Stimulated activated CD4-positive, alpha-beta T cell treated with anti-CD3 and anti-CD28 coated beads, Interleukin-12 subunit alpha, Interleukin-12 subunit beta, amount 100 ng/mL, for 24 hours (primary cell): Measurements from ENCODE around the gene ZNF524.

Source experiments
- DNase-seq, 2 experiments: peaks; one replicate each; pipeline ENCODE4 v3.0.0-alpha.2; 2020; ENCODE audit warnings: low read depth in 2 of 2

Gene ZNF524

DNA sequence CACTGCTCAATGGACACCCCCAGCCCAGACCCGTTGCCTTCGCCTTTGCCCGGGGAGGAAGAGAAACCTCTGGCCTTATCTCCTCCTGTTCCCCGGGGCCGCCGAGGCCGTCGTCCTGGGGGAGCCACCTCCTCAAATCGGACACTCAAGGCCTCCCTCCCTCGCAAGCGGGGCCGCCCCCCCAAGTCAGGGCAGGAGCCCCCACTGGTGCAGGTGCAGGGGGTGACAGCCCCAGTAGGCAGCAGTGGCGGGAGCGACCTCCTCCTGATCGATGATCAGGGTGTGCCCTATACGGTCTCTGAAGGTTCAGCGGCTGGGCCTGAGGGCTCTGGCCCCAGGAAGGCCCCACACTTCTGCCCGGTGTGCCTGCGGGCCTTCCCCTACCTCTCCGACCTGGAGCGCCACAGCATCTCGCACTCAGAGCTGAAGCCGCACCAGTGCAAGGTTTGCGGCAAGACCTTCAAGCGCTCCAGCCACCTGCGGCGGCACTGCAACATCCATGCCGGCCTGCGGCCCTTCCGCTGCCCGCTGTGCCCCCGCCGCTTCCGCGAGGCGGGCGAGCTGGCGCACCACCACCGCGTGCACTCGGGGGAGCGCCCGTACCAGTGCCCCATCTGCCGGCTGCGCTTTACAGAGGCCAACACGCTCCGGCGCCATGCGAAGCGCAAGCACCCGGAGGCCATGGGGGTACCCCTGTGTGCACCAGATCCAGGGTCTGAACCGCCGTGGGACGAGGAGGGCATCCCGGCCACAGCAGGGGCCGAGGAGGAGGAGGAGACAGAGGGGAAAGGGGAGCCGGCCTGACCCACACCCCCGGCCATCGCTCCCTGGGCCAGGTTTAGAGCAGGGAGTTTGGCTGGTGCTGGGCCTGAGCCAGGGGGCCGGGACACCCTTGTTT, 2.3 kb downstream of the ZNF524 start:
- DNase-seq, result no peak

DNA sequence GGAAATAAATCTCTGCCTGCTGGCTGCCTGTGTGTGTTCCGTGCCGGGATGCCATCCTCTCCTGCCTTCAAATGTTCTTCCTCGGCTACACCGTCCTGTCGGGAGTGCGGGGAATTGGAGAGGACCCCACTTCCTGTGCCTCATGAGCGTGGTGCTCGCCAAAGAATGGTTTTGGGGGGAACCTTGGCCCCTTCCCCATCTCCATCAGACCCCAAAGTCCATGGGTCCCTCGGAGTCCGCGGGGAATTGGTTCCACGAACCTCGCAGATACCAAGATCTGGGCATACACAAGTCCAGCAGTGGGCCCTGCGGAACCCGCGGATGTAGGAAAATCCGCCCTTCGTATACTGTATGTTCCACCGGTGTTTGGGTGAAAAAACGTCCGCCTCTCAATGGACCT, 3.0 kb downstream of the ZNF524 start:
- no peak for DNase-seq

DNA sequence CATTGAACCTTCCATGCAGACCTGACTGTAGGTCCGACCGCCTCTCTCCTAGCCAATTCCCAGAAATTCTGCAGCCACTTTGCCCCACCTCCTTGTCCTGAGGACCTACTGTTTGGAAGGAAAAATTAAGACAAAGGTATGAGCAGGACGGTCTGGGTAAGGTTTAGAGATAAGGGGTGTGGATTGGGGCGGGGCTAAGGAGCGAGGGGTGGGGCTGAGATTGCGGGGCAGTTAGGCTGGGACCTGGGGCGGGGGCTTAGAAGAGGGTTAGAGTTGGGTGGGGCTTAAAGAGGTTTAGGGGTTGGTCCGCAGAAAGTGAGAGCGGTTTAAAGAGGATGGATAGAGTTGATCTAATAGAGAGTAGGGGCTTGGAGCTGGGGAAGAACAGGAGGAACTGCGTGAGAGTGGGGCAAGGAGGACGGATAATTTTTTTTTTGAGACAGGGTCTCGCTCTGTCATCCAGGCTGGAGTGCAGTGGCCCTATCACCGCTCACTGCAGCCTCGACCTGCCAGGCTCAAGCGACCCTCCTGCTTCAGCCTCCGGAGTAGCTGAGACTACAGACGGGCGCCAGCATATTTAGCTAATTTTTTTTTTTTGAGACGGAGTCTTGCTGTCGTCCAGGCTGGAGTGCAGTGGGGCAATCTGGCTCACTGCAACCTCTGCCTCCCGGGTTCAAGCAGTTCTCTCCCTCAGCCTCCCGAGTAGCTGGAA, 3.6 kb downstream of the ZNF524 start:
- no peak for DNase-seq

DNA sequence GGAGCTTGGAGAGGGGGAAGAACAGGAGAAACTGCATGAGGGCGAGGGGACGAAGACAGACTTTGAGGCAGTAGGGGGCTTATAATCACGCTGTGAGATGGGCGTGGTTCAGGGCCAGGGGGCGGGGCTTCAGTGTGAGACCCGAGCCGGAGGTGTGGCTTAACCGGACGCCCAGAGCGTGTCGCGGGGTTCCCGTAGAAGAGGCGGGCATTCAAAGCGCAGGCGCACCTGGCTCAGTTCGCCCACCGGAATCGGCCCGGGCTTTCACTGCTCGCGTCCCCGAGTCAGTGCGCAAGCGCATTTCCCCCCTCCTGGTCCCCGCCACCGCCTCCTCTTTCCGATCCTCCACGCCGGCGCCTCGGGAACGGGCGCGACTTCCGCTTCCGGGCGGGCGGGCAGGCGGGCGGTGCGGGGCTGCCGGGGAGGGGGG, 5.1 kb downstream of the ZNF524 start:
- peak; percentile 98 for DNase-seq

DNA sequence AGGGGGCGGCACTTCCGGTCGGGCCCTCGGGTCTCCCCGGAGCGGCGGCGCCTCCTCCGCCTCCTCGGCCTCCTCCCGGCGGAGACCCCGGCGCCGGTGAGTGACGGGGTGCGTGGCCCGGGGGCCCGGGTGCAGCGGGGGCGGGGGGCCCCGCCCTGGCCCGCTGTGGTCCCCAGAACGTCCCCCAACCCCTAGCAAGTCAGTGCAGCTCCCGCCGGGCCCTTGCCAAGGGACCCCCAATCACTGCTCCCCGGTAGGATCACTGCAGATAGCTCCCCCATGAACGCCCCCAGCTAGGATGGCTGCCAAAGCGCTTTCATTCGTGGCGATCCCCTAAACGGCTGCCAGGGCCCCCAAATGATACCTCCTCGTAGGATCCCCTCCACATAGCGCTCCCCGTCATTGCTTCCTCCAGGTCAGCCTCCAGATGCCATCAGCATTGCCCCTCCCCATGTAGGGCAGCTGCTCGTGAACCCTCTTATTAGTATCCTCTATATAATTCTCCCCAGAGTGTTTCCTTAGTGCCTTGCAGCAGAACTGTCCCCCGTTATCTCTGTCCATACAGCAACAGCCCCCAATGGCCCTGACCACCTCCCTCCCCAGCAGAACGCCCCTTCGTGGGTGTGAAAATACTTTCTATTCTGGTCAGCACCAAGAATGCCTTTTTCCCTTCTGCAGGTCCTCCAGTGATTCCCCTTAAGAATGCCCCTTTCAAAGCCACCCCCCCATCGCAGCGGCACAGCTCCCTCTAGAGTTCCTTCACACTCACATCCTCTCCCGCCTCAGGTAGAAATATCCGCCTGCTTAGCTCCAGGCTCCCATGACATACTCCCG, 5.8 kb downstream of the ZNF524 start, which contains the start of gene ZNF865:
TSS of gene ZNF865 (plus strand) at position 11 of the 834 bp plus-strand sequence. CDS start 7,972 bp downstream, outside the sequence.
- DNase-seq, result peak in 1 of 2 experiments; percentile 70

DNA sequence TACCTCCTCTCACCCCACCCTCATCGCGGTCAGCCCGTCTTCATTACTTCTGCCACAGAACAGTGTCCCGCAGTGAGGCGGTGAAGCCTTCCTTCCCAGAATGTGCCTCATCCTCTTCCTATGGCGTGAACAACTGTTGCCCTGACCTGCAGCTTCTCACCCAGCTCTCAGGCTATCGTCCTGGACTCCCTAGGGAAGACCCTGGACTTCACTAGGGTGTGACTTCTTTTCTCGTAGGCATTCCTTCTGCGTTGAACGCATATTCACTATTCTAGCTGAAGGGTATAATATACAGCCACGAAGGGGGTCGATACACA, 6.3 kb downstream of the ZNF524 start:
- DNase-seq, result no peak

DNA sequence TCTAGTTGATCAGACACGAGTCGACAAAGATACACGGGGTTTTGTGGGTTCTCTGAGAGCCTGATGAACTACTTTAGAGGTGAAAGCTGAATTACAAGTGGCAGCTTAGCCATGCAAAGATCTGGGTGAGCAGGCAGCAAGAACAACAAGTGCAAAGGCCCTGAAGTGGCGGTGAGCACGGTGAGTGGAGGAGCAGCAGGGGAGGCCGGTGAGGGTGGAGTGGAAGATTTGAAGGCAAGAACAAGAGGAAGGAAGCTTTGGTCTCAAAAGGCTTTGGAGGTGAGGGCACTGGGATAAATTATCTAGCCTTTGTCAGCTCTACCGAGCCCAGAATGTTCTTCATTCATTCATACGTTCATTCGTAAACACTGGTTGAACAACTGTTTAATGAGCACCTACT, 6.7 kb downstream of the ZNF524 start:
- DNase-seq, result no peak

DNA sequence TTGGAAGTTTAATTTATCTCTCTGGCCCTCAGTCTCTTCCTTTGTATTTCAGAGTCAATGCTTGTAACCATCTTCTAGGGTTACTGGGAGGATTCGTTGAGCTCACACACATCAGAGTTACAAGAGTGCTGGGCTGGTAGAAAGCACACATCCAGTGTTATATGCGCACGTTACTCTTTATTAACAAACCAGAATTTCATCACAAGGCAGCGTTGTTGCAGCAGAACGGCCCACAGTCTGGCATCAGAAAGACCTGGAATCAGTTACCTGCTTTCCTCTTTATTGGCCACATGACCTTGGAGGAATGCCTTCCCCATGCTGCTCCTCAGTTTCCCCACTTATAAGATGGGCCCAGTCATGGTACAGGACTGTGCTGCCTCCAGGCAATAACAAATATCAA, 9.2 kb downstream of the ZNF524 start:
- no peak for DNase-seq

DNA sequence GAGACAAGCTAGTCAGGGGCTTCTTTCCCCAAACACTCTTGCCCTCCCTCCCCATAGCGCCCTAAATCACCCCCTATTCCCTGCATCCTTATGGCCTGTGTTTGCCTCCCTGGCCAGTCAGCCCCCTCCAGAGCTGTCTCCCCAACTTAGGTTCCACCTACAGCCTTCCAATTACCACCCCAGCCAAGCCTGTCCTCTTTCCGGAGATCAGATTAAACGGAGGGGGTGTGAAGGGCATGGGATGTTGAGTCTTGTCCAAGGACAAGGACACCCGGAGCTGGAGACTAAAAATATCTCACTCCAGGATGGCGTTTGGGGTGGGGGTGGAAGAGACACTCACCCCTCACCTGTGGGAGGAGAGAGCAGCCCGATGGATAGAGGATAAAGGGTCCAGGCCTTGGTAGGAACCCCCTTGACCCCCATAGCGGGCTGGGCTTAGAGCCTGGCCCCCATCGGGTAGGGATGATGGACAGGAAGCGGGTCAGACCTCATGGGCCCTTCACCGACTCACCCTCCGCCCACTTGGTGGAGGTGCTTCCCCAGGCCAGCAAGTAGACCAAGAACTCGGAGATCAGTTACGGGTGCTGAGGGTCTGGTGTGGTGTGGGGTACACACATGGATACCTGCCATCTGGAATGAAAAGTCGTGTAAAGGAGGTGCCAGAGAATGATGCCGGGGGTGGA, 11.4 kb downstream of the ZNF524 start:
- no peak for DNase-seq

DNA sequence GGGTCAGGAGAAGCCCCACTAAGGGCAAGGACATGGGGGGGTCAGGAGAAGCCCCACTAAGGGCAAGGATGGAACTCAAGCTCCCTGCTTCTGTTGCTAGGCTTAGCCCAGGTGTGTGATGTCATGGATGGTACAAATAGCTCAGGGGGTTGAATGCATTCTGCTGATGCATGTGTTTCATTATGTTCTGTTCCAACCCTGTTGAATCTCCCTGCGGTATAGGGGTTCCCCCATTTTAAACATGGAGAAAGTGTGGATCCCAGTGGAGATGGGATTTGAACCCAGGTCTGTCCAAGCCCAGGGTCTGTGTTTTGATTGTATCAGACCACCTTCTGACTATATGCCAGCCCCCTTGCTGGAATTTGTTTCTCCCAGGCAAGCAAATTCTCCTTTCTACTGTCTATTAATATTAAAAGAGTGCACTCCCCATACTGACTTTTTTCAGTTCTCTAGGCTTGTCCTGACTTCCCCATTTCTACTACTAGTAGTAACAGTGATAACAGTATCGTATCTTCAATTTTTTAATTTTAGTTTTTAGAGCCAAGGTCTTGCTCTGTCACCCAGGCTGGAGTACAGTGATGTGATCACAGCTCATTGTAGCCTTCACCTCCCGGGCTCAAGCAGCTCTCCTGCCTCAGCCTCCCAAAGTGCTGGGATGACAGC, 12.0 kb downstream of the ZNF524 start:
- DNase-seq, result no peak

DNA sequence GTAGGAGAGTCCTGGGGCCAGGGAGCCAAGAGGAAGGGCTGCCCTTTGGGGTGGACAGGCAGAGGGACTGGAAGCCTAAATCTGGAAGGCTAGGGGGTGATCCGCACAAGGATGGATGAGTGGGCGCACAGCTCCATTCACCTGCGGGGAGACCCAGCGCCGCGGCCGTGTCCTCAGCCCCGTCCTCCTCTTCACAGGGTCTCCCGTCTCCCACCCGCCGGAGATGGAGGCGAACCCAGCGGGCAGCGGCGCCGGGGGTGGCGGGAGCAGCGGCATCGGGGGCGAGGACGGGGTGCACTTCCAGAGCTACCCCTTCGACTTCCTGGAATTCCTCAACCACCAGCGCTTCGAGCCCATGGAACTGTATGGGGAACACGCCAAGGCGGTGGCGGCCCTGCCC, 13.3 kb downstream of the ZNF524 start:
- DNase-seq, result no peak

DNA sequence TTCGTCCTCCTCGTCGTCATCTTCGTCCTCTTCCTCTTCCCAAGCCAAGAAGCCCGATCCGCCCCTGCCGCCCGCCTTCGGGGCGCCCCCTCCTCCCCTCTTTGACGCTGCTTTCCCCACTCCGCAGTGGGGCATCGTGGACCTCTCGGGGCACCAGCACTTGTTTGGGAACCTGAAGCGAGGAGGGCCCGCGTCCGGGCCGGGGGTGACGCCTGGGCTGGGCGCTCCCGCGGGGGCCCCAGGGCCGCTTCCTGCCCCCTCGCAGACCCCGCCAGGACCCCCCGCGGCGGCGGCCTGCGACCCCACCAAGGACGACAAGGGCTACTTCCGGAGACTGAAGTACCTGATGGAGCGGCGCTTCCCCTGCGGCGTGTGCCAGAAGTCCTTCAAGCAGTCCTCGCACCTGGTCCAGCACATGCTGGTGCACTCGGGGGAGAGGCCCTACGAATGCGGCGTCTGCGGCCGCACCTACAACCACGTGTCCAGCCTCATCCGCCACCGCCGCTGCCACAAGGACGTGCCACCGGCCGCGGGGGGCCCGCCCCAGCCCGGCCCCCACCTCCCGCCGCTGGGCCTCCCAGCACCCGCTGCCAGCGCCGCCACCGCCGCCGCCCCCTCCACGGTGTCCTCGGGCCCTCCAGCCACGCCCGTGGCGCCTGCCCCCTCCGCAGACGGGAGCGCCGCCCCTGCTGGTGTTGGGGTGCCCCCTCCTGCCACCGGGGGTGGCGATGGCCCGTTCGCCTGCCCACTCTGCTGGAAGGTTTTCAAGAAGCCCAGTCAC, 14.0 kb downstream of the ZNF524 start:
- no peak for DNase-seq

DNA sequence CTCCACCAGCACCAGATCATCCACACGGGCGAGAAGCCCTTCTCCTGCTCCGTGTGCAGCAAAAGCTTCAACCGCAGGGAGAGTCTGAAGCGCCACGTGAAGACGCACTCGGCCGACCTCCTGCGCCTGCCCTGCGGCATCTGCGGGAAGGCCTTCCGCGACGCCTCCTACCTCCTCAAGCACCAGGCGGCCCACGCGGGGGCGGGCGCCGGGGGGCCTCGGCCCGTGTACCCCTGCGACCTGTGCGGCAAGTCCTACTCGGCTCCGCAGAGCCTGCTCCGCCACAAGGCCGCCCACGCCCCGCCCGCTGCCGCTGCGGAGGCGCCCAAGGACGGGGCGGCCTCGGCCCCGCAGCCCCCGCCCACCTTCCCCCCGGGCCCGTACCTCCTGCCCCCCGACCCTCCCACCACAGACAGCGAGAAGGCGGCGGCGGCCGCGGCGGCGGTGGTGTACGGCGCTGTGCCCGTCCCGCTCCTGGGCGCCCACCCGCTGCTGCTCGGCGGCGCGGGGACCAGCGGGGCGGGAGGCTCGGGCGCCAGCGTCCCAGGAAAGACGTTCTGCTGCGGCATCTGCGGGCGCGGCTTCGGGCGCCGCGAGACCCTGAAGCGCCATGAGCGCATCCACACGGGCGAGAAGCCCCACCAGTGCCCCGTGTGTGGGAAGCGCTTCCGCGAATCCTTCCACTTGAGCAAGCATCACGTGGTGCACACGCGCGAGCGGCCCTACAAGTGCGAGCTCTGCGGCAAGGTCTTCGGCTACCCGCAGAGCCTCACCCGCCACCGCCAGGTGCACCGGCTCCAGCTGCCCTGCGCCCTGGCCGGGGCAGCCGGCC, 14.8 kb downstream of the ZNF524 start:
- no peak for DNase-seq

DNA sequence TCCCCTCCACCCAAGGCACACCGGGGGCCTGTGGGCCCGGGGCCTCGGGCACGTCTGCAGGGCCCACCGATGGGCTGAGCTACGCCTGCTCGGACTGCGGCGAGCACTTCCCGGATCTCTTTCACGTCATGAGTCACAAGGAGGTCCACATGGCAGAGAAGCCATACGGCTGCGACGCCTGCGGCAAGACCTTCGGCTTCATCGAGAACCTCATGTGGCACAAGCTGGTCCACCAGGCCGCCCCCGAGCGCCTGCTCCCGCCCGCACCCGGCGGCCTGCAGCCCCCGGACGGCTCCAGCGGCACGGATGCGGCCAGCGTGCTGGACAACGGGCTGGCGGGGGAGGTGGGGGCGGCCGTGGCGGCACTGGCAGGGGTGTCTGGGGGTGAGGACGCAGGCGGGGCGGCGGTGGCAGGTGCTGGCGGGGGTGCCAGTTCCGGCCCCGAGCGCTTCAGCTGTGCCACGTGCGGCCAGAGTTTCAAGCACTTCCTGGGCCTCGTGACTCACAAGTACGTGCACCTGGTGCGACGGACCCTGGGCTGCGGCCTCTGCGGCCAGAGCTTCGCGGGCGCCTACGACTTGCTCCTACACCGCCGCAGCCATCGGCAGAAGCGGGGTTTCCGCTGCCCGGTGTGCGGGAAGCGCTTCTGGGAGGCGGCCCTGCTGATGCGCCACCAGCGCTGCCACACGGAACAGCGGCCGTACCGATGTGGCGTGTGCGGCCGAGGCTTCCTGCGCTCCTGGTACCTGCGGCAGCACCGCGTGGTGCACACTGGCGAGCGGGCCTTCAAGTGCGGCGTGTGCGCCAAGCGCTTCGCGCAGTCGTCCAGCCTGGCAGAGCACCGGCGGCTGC, 15.7 kb downstream of the ZNF524 start:
- no peak for DNase-seq

DNA sequence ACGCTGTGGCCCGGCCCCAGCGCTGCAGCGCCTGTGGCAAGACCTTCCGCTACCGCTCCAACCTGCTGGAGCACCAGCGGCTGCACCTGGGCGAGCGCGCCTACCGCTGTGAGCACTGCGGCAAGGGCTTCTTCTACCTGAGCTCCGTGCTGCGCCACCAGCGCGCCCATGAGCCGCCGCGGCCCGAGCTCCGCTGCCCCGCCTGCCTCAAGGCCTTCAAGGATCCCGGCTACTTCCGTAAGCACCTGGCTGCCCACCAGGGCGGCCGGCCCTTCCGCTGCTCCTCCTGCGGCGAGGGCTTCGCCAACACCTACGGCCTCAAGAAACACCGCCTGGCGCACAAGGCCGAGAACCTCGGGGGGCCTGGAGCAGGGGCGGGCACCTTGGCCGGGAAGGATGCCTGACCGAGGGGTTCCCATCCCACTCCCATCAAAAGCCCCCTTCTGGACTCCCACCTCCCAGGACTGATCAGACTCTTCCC, 16.3 kb downstream of the ZNF524 start:
- DNase-seq, result no peak

DNA sequence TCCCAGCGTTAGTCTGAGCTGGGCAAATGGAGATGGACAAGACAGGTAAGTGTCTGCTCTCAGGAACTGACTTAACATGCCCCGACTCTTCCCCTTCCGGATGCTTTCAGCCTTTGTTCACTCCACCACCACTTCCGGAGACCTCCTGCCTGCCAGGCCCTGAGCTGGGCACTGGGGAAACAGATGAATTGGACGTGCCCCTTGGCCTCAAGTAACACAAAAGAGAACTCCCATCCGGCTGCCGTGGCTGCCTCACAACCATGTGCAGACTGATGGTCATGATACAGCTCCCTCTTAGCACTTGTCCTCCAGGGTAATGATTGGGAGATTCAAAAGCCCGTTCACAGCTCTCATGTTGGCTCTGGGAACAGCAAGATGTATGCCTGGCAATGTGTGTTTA, 17.3 kb downstream of the ZNF524 start:
- DNase-seq, result no peak

DNA sequence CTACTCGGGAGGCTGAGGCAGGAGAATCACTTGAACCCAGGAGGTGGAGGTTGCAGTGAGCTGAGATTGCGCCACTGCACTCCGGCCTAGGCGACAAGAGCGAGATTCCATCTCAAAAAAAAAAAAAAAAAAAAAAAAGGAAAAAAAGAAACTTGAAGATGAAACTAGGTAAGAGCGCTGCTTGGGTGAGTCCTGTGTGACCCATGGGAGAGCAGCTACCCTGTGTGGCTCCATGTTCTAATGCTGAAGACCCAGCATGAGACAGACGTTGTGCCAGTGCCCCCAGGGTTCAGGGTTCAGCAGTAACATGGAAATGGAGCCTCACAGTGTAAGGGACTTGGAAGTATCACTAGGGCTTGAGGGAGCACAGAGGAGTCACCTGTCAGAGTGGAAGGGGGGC, 18.3 kb downstream of the ZNF524 start:
- no peak for DNase-seq

DNA sequence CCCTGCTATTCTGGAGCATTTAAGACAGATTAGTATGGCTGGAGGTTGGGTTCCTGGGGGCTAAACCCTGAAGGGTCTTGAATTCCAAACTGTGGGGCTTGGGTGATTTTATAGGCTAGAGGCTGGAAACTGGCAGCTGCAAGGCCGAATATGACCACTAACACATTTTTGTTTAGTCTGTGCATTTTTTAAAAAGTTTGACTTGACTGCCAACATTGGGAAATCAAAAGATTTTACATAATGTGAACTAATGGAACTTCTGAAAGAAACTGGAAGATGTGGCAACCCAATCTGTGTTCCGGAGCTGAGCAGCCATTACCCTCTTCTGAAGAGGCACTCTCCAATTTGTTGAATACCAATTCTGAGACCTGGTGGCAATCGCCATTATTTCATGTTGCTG, 19.2 kb downstream of the ZNF524 start:
- DNase-seq, result no peak
